ENCODE measurements around the gene GDI1.

The GDI1 gene

DNA sequence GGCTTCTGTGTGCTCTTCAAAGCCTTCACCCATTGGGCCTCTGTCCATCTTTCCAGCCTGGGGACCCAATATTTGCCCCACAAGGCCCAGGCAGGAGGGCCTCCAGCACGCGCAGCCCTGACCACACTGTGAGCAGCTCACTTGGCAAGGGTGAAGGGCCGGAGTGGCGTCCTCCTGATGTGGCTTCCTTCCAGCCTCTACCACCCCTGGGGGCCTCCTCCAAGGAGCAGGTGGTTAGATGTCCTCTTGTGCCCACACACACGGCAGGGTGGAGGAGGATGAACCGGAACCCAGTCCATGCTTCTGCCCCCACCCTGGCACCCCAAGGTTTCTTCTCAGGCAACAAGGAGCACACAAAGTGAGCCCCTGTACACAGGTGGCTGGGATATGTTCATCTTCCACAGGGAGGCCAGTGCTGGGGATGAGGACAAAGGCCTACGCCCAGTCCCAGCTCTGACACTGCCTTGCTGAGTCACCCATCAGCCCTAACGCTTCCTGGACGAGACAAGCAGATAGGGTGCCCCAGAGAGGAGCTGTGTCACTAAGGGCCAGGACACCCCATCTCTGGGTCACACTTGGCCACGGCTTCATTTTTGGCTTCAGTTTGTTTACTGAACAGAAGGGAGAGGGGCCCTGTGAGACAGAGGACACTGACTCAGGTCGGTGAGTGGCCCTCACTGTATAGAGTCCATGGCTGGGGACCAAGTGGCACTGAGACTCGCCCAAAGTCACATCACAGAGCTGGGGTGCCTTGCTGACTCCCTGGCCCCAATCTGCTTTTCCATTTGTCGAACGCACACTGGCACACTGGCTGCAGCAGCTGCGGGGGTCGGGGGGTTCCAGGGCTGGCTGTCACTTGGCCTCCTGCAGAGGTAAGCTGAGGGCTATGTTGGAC is 47.5 kb downstream of the GDI1 start:
- ATAC-seq (peak; percentile 33), DNase-seq (no peak)
- Mint-ChIP-seq H3K4me1 (peaks cover 25% of the 10 kb centered on the region), H3K9me3 (no peaks in the 10 kb centered on the region), H3K27me3 (no peaks in the 10 kb centered on the region), H3K27ac (peak overlapping the region; percentile 59), H3K36me3 (ENCODE audit: low read depth) (peaks cover 4% of the 10 kb centered on the region), H3K4me3 (peak overlapping the region; percentile 52)

DNA sequence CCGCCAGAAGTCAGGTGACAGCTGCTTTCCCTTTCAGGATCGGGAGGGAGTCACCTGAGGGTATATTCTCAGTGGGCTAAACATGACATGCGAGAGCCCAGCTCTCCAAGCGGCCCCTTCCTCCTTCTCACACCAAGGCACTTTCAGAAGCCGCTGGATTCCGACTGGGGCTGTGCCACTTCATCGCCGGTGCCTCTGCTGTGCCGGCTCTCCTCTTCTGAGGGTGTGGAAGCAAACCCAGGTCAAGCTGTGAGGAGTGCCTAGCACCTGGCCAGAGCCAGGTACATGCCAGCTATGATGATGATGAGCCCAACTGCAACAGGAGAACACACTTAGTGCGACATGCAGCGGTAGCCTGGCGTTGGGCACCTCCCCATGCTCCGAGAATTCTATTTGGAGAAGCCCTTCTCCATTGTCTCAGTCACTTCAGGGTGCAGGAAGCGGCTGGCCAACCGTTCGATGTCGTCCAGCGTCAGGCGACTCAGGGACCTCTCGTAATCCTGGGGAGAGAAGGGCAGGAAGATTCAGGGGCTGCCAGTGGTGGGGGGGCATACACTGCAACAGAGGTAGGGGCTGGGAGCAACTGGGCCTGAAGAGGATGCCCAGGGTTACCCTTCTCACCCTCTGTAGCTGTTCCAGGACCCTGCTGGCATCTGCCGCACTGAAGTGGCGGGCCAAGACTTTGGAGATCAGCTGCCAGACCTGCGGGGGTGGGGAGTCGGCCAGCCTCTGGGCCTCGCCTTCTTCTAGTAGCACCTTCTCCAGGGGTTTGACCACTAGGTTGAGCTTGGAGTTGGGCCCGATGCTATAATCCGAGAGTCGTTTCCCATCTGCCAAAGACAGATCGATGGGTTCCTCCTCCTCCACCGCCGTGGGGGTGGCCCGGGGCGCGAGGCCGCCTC is 48.4 kb downstream of the GDI1 start:
- no peak for DNase-seq
- Mint-ChIP-seq H3K27ac (peak overlapping the region; percentile 52), H3K4me3 (peak overlapping the region; percentile 73), H3K36me3 (ENCODE audit: low read depth) (peaks cover 4% of the 10 kb centered on the region), H3K9me3 (no peaks in the 10 kb centered on the region), H3K27me3 (no peaks in the 10 kb centered on the region), H3K4me1 (peaks cover 24% of the 10 kb centered on the region)
- no peak for ATAC-seq

DNA sequence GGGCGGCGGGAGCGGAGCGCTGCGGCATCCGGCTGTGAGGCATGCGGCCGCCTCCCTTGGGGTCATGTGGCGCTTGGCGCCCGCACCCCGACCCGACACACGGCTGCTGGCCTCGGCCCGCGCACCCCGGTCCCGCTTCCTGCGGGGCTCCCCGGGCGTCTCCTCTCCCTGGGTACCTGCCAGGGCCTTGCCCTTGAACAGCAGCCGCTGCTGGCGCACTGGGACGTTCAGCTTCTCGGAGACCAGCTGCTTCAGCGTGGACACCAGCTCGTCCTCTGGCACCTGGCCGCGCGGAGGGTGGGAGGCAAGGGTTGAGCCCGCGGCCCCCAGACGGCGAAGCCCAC is 49.1 kb downstream of the GDI1 start:
- no peak for ATAC-seq

DNA sequence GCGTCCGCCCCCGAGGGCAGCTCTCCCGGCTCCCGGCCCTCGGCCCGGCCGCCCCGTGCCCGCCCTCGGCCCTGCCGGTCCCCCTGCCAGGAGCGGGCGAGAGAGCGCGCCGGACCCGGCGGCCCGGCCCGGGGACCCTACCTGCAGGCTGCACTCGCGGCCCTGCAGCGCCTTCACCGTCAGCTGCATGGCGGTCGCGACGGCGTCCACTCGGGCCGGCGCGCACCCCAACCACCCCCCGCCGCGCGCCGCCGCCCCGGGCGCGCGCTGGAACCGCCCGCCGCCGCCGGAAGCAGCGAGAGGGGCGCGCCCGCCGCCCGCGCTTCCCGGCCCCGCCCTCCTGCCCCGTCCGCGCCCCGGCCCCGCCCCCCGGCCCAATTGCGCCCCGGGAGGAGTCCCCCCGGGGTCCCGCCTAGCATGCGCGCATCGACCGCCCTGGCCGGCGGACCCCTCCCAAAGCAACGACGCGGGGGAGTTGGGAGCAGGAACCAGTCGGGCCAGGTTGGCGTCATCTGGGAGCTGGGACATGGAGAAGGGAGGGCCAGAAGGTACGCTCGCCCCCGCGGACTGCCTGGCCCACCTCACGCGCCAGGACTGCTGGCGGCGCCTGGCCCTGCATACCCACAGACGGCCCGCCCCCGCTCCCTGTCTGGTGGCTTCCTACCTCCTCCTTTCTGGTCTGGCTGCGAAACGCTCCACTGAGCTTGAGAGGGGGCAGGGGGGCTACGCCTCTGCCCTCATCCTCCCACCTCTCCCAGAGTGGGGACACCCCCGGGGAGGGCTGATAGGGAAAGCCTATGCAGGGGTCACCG is 49.6 kb downstream of the GDI1 start, which contains the start of gene UBL4A:
UBL4A (minus strand) TSS at position 220 of the 812 bp plus-strand sequence; CDS start at position 189, 31 bp downstream.
- Mint-ChIP-seq H3K4me3 (peak within 1 kb of the TSS; percentile 73), H3K4me1 (peaks cover 24% of the 10 kb centered on the region), H3K9me3 (no peaks in the 10 kb centered on the region), H3K27ac (peak within 1 kb of the TSS; percentile 65), H3K36me3 (ENCODE audit: low read depth) (peaks cover 4% of the 10 kb centered on the region), H3K27me3 (no peaks in the 10 kb centered on the region)
- DNase-seq = peak; percentile 64
- ATAC-seq = no peak

More for the DNA sequence above, 49.1 kb downstream of the GDI1 start:
- no peaks in the 10 kb centered on the region for H3K27me3 Mint-ChIP-seq
- H3K36me3 Mint-ChIP-seq (ENCODE audit: low read depth) = peaks cover 4% of the 10 kb centered on the region
- H3K4me3 Mint-ChIP-seq = peak overlapping the region; percentile 73
- DNase-seq = peak; percentile 39
- no peak overlapping the region for H3K27ac Mint-ChIP-seq
- H3K9me3 Mint-ChIP-seq = no peaks in the 10 kb centered on the region
- H3K4me1 Mint-ChIP-seq = peaks cover 24% of the 10 kb centered on the region

DNA sequence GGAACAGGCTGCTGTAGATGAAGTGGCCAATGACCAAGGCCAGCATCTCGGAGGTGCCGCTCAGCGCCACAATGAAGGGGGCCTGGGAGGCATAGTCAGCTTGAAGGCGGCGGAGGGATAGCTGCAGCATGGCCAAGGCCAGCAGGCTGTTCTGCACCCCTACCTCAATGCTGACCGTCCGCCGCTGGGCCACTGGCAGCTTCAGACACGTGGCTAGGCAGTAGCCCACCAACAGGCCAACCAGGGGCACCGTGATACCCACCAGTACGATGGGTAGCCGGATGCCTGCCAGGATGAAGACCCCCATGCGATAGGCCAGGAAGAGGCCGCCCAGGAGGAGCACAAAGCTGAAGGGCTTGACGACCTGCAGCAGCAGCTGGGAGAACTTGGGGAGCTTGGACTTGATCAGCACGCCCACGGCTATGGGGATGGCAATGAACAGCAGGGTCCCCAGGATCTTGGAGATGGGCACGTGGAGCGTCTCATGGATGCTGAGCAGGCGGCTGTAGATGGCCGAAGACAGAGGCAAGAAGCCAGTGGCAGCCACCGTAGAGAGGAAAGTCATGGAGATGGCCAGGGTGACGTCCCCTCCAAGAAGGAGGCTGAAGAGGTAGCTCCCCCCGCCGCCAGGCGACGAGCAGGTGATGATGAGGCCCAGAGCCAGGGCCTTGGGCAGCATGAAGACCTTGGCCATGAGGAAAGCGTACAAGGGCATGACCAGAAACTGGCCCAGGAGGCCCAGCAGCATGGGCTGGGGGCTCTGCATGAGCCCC is 50.8 kb downstream of the GDI1 start:
- DNase-seq (no peak), ATAC-seq (no peak)
- Mint-ChIP-seq H3K27ac (no peak overlapping the region), H3K4me3 (peak overlapping the region; percentile 70), H3K4me1 (peaks cover 24% of the 10 kb centered on the region), H3K36me3 (ENCODE audit: low read depth) (peaks cover 4% of the 10 kb centered on the region), H3K9me3 (no peaks in the 10 kb centered on the region), H3K27me3 (no peaks in the 10 kb centered on the region)

DNA sequence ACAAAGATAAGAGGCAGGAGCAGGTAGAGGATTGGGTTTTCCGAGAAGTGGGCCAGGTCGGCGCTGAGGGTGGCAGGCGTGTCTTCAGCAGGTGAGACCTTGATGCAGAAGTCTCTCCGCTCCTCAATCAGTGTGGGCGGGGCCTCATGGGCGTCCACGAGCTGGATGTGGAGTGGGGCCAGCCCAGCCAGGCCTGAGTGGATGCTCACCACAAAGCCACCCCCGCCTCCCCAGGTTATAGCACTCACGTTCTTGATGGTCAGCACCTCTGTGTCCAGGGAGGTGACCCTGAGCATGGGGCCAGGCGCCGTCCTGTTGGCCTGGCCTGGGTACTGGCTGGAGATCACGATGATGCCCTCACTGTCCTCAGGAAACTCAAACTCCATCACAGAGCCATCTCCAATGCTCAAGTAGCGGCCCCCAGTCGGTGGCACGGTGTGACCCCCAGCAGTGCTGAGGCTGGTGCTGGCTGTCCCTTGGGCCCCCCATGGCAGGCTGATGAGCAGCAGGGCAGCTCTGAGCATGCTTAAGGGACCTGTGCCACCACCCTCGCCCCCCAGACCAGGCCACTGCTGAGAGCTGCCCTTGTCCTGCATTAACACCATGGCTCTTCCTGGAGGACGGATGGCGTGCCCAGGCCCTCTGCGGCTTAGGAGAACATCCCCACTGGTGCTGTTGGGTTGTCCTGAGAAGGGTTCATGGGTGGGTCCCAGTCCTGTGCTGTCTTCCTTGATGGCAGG is 51.6 kb downstream of the GDI1 start:
- Mint-ChIP-seq H3K27me3 (no peaks in the 10 kb centered on the region), H3K4me1 (peaks cover 21% of the 10 kb centered on the region), H3K9me3 (no peaks in the 10 kb centered on the region), H3K4me3 (peak overlapping the region; percentile 88), H3K27ac (no peak overlapping the region), H3K36me3 (ENCODE audit: low read depth) (peaks cover 4% of the 10 kb centered on the region)
- DNase-seq (no peak), ATAC-seq (no peak)

DNA sequence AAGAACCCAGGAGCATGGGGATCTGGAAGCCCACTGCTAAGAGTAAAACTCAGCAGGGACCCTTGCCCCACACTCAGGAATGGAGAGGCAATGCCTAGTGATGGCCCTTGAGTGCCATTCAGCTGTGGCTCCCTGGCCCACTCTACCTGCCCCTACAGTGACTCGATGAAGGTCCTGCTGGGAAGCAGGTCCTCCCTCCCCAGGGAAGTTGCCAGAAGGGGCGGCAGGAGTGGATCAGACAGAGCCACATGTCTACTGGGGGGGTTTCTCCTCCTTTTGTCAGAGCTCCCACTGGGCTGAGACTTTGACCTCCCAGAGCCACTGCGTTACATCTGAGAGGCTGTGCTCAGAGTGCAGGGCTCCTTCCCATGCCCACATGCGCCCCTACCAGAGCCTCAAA is 52.2 kb downstream of the GDI1 start:
- Mint-ChIP-seq H3K27ac (peak overlapping the region; percentile 87), H3K36me3 (ENCODE audit: low read depth) (peaks cover 4% of the 10 kb centered on the region), H3K9me3 (no peaks in the 10 kb centered on the region), H3K27me3 (no peaks in the 10 kb centered on the region), H3K4me1 (peaks cover 16% of the 10 kb centered on the region), H3K4me3 (peak overlapping the region; percentile 88)
- DNase-seq (no peak), ATAC-seq (no peak)

DNA sequence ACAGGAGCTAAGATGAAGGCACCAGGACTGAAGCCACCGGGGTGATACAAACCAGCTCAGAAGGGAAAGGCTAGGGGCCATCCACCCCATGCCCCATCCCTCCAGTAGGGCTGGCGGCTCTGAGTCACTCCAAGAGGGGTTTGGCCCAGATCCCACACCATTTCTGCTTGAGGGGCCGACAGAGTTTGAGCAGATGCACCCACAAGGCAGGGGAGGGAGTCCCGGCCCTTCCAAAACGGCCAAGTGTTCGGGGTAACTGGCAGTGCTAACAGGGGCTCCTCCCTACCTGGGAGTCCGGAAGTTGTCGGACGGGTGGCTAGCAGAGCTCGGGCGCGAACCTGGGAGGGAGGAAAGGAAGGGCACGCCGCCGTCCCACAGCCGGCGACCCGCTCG is 53.1 kb downstream of the GDI1 start:
- H3K27me3 Mint-ChIP-seq = no peaks in the 10 kb centered on the region
- peak overlapping the region; percentile 87 for H3K27ac Mint-ChIP-seq
- H3K4me3 Mint-ChIP-seq = peak overlapping the region; percentile 88
- ATAC-seq = peak; percentile 37
- no peaks in the 10 kb centered on the region for H3K9me3 Mint-ChIP-seq
- DNase-seq = peak; percentile 29
- peaks cover 9% of the 10 kb centered on the region for H3K4me1 Mint-ChIP-seq
- peaks cover 4% of the 10 kb centered on the region for H3K36me3 Mint-ChIP-seq (ENCODE audit: low read depth)

DNA sequence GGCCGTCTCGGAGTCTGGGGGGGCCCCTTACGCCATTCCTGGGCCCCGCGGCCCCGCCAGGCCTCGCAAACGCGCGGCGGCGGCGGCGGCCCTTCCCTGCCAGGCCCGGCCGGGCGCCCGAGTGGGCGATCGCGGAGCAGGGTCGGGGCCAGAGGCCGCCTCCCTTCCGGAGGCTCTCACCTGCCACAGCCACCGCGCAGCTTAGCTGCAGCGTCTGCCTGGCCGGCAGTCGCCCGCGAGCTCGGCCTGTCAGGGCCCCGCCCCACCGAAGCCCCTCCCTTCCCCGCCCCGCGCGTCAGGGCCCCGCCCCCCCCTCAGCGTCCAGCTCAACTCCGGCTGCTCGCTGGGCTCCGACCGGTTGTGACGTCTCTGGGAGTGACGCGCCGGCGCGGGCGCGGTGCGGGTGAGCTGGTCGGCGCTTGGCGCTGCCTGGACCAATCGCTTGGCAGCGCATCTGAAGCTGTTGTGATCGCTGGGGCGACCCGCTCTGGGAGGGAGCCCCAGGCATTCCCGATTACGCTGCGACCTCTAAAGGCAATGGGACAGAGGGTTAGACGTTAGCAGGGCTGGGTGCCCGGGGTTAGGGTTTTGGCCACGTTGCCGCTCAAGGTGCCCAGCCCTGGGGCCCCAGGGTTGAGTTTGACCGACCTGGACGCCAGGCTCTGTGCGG is 53.6 kb downstream of the GDI1 start, which contains the start of gene SLC10A3:
SLC10A3 (minus strand) TSS at position 216 of the 670 bp plus-strand sequence. CDS start 1,689 bp downstream, outside the sequence.
- no peaks in the 10 kb centered on the region for H3K27me3 Mint-ChIP-seq
- H3K36me3 Mint-ChIP-seq (ENCODE audit: low read depth) = peaks cover 4% of the 10 kb centered on the region
- no peaks in the 10 kb centered on the region for H3K9me3 Mint-ChIP-seq
- peak; percentile 87 for DNase-seq
- H3K4me1 Mint-ChIP-seq = peaks cover 9% of the 10 kb centered on the region
- H3K4me3 Mint-ChIP-seq = peak within 1 kb of the TSS; percentile 88
- peak within 1 kb of the TSS; percentile 87 for H3K27ac Mint-ChIP-seq
- ATAC-seq = peak; percentile 90
